Natural killer cell (primary cell): ENCODE results near the gene COPE. TPM values are rescaled to one million over a fixed set of nuclear protein-coding genes. Genes with fewer than 3 reads are reported as not detected.

Experiments
- ATAC-seq, 3 donors: fragments of 150-1000 bp in 2 of 3; fragments of 200-7000 bp in 1 of 3; cut with Tn5 transposase; 1 replicate in 1 of 3; 2 replicates in 2 of 3; pipeline ENCODE4 v1.10.0; 2021; ENCODE audit warnings: mild to moderate bottlenecking in 2 of 3, moderate library complexity in 2 of 3
- DNase-seq, 2 donors: peaks; one replicate each; pipeline versions ENCODE4 v3.0.0 to v3.0.0-alpha.2; 2013 to 2021; ENCODE audit warnings: mixed read lengths in 1 of 2
- H3K27ac ChIP-seq: one replicate; pipeline ENCODE4 v1.5.1; 2013; ENCODE audit warnings: mild to moderate bottlenecking, low read length
- H3K27me3 ChIP-seq: one replicate; pipeline ENCODE4 v1.6.1; 2013; ENCODE audit warnings: low read length; ENCODE audit not compliant: control insufficient read depth, insufficient read depth
- H3K36me3 ChIP-seq: one replicate; pipeline ENCODE4 v1.6.1; 2013; ENCODE audit warnings: low read length; ENCODE audit not compliant: control insufficient read depth, insufficient read depth
- H3K4me1 ChIP-seq: one replicate; pipeline ENCODE4 v1.6.1; 2013; ENCODE audit warnings: low read length; ENCODE audit not compliant: control insufficient read depth, insufficient read depth
- H3K4me3 ChIP-seq: one replicate; pipeline ENCODE4 v1.5.1; 2013; ENCODE audit warnings: low read length
- H3K9me3 ChIP-seq: one replicate; pipeline ENCODE4 v1.6.1; 2013; ENCODE audit warnings: low read length; ENCODE audit not compliant: control insufficient read depth, insufficient read depth
- H3K27ac Mint-ChIP-seq, 2 donors: one replicate each; pipeline ENCODE4 v1.8.0; 2022; ENCODE audit warnings: mild to moderate bottlenecking in 2 of 2, mixed read lengths in 2 of 2, moderate library complexity in 1 of 2
- H3K27me3 Mint-ChIP-seq, 2 donors: one replicate each; pipeline ENCODE4 v1.8.0; 2022; ENCODE audit warnings: low read depth in 2 of 2, mixed read lengths in 2 of 2
- H3K36me3 Mint-ChIP-seq: one replicate; pipeline ENCODE4 v1.8.0; 2022; ENCODE audit warnings: mixed read lengths
- H3K4me1 Mint-ChIP-seq, 2 donors: one replicate each; pipeline ENCODE4 v1.8.0; 2022; ENCODE audit warnings: mixed read lengths in 2 of 2
- H3K4me3 Mint-ChIP-seq: one replicate; pipeline ENCODE4 v1.8.0; 2022; ENCODE audit warnings: mild to moderate bottlenecking, moderate library complexity, mixed read lengths
- H3K9me3 Mint-ChIP-seq, 2 donors: one replicate each; pipeline ENCODE4 v1.8.0; 2022; ENCODE audit warnings: mixed read lengths in 2 of 2
- CTCF ChIP-seq: fragments of 200-600 bp; IDR thresholded peaks from one replicate; pipeline ENCODE4 v1.8.0; 2022; ENCODE audit warnings: antibody characterized with exemption
- WGBS: methylation state at CpG from one replicate; pipeline ENCODE4 v1.1.7; 2013; ENCODE audit warnings: missing lambda C conversion rate; ENCODE audit not compliant: insufficient coverage; 5-methylcytosine and 5-hydroxymethylcytosine counted together
- intact Hi-C: fragments of 100-400 bp; cut with micrococcal nuclease; formaldehyde crosslinking; loops from one replicate; pipeline ENCODE4 v1.14.2; 2022
- total RNA-seq, 4 donors: library from RNA; stranded (reverse); fragments of 120-200 nt in 1 of 4; gene quantifications; one replicate each; pipeline versions ENCODE4 v1.2.3 to v1.2.4, GENCODE V29; 2013 to 2022

The COPE gene
- total RNA-seq, 3 donors from 2014 or later (not counting 1 experiment from before 2014, with no cell fraction given) = 204 to 228 (median 218) TPM

GRCh38 chr19:18855647-18856384, 63.4 kb downstream of the COPE start:
- Histone ChIP-seq H3K27ac (no peak overlapping the region), H3K4me3 (no peak overlapping the region), H3K36me3 (peaks cover 94% of the 10 kb centered on the region), H3K9me3 (no peaks in the 10 kb centered on the region), H3K4me1 (peaks cover 4% of the 10 kb centered on the region), H3K27me3 (no peaks in the 10 kb centered on the region)
- 98% methylated on average over 27 of the region's 27 CpGs for WGBS
- no peak overlapping the region for H3K27ac Mint-ChIP-seq
- no peaks in the 10 kb centered on the region for H3K9me3 Mint-ChIP-seq
- no peak for ATAC-seq
- no peak for DNase-seq
- peaks cover 0 to 1% of the 10 kb centered on the region in 2 donors for H3K4me1 Mint-ChIP-seq
- no peaks in the 10 kb centered on the region for H3K27me3 Mint-ChIP-seq
- H3K36me3 Mint-ChIP-seq = no peaks in the 10 kb centered on the region
- H3K4me3 Mint-ChIP-seq = no peak overlapping the region
- TF ChIP-seq CTCF = no peak
- intact Hi-C loops = no loop called here

- DNase-seq (no peak), ATAC-seq (no peak)
- H3K4me1 ChIP-seq = peaks cover 3% of the 10 kb centered on the region
- WGBS = 98% methylated on average over 33 of the region's 33 CpGs
- no peaks in the 10 kb centered on the region for H3K36me3 Mint-ChIP-seq
- intact Hi-C loops = no loop called here
- no peak overlapping the region for H3K4me3 ChIP-seq
- peaks cover 0 to 3% of the 10 kb centered on the region in 2 donors for H3K4me1 Mint-ChIP-seq
- H3K27ac Mint-ChIP-seq = no peak overlapping the region
- no peaks in the 10 kb centered on the region for H3K27me3 Mint-ChIP-seq
- H3K27me3 ChIP-seq = no peaks in the 10 kb centered on the region
- H3K9me3 Mint-ChIP-seq = no peaks in the 10 kb centered on the region
- H3K4me3 Mint-ChIP-seq = no peak overlapping the region
- H3K27ac ChIP-seq = no peak overlapping the region
- H3K36me3 ChIP-seq = peaks cover 94% of the 10 kb centered on the region
- TF ChIP-seq CTCF = no peak
- H3K9me3 ChIP-seq = no peaks in the 10 kb centered on the region
Observed at GRCh38 chr19:18854982-18855381, 64.2 kb downstream of the COPE start.

GRCh38 chr19:18853755-18854427, 65.3 kb downstream of the COPE start:
- no peak overlapping the region for H3K4me3 Mint-ChIP-seq
- H3K27ac ChIP-seq = no peak overlapping the region
- TF ChIP-seq CTCF = no peak
- no peak overlapping the region for H3K27ac Mint-ChIP-seq
- H3K36me3 Mint-ChIP-seq = no peaks in the 10 kb centered on the region
- H3K4me1 Mint-ChIP-seq = peaks cover 9 to 13% of the 10 kb centered on the region in 2 donors
- peaks cover 13% of the 10 kb centered on the region for H3K4me1 ChIP-seq
- H3K9me3 Mint-ChIP-seq = no peaks in the 10 kb centered on the region
- WGBS = 96% methylated on average over 17 of the region's 17 CpGs
- H3K27me3 Mint-ChIP-seq = no peaks in the 10 kb centered on the region
- no peak overlapping the region for H3K4me3 ChIP-seq
- ATAC-seq = no peak
- no peaks in the 10 kb centered on the region for H3K27me3 ChIP-seq
- H3K36me3 ChIP-seq = peaks cover 91% of the 10 kb centered on the region
- no peak for DNase-seq
- intact Hi-C loops = no loop called here
- H3K9me3 ChIP-seq = no peaks in the 10 kb centered on the region
